Measurements from ENCODE around the gene VSX1.

GRCh38 chr20:25066386-25066785 lies 15.6 kb downstream of the VSX1 start:
- TF ChIP-seq CTCF (optimal IDR thresholded peaks at IDR 0.05 in 1 of 3, IDR thresholded peaks at IDR 0.05 in 1 of 3, conservative IDR thresholded peaks at IDR 0.05 in 1 of 3; ENCODE audit: extremely low read depth in 1 of 3, insufficient read depth in 2 of 3, low read length in 3 of 3), result no peak
- no peak for TF ChIP-seq EZH2 (IDR thresholded peaks at IDR 0.05; ENCODE audit: low read length)
